ENCODE results near the gene EXOC7. TPM values are rescaled to one million over a fixed set of nuclear protein-coding genes. Genes with fewer than 3 reads are reported as not detected.

EXOC7 gene, protein sequence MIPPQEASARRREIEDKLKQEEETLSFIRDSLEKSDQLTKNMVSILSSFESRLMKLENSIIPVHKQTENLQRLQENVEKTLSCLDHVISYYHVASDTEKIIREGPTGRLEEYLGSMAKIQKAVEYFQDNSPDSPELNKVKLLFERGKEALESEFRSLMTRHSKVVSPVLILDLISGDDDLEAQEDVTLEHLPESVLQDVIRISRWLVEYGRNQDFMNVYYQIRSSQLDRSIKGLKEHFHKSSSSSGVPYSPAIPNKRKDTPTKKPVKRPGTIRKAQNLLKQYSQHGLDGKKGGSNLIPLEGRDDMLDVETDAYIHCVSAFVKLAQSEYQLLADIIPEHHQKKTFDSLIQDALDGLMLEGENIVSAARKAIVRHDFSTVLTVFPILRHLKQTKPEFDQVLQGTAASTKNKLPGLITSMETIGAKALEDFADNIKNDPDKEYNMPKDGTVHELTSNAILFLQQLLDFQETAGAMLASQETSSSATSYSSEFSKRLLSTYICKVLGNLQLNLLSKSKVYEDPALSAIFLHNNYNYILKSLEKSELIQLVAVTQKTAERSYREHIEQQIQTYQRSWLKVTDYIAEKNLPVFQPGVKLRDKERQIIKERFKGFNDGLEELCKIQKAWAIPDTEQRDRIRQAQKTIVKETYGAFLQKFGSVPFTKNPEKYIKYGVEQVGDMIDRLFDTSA
- polyA plus RNA-seq (ENCODE audit: insufficient read length in 10 of 10), result 100 to 1,000 TPM in 1 of 10 donors, 10 to 100 TPM in 9; 63.9 to 103 (median 82.0) TPM
- long read RNA-seq, donor 1, full-length matches to known transcripts, result 23 of 23 reads
- long read RNA-seq, donor 1, partial matches to known transcripts, result 0 of 23 reads
- long read RNA-seq, donor 1, other reads (novel, unspliced or antisense), result 0 of 23 reads
- long read RNA-seq, donor 2, full-length matches to known transcripts, result 27 of 27 reads
- long read RNA-seq, donor 2, partial matches to known transcripts, result 0 of 27 reads
- long read RNA-seq, donor 2, other reads (novel, unspliced or antisense), result 0 of 27 reads
- long read RNA-seq, donor 3, result 0 reads
- long read RNA-seq, donor 4, full-length matches to known transcripts, result 13 of 13 reads
- long read RNA-seq, donor 4, partial matches to known transcripts, result 0 of 13 reads
- long read RNA-seq, donor 4, other reads (novel, unspliced or antisense), result 0 of 13 reads
- long read RNA-seq, donor 5, full-length matches to known transcripts, result 26 of 26 reads
- long read RNA-seq, donor 5, partial matches to known transcripts, result 0 of 26 reads
- long read RNA-seq, donor 5, other reads (novel, unspliced or antisense), result 0 of 26 reads
- long read RNA-seq, donor 6, full-length matches to known transcripts, result 19 of 19 reads
- long read RNA-seq, donor 6, partial matches to known transcripts, result 0 of 19 reads
- long read RNA-seq, donor 6, other reads (novel, unspliced or antisense), result 0 of 19 reads
- long read RNA-seq, donor 7, full-length matches to known transcripts, result 15 of 15 reads
- long read RNA-seq, donor 7, partial matches to known transcripts, result 0 of 15 reads
- long read RNA-seq, donor 7, other reads (novel, unspliced or antisense), result 0 of 15 reads
- long read RNA-seq, donor 8, full-length matches to known transcripts, result 7 of 7 reads
- long read RNA-seq, donor 8, partial matches to known transcripts, result 0 of 7 reads
- long read RNA-seq, donor 8, other reads (novel, unspliced or antisense), result 0 of 7 reads
- long read RNA-seq, donor 9, full-length matches to known transcripts, result 3 of 3 reads
- long read RNA-seq, donor 9, partial matches to known transcripts, result 0 of 3 reads
- long read RNA-seq, donor 9, other reads (novel, unspliced or antisense), result 0 of 3 reads

DNA sequence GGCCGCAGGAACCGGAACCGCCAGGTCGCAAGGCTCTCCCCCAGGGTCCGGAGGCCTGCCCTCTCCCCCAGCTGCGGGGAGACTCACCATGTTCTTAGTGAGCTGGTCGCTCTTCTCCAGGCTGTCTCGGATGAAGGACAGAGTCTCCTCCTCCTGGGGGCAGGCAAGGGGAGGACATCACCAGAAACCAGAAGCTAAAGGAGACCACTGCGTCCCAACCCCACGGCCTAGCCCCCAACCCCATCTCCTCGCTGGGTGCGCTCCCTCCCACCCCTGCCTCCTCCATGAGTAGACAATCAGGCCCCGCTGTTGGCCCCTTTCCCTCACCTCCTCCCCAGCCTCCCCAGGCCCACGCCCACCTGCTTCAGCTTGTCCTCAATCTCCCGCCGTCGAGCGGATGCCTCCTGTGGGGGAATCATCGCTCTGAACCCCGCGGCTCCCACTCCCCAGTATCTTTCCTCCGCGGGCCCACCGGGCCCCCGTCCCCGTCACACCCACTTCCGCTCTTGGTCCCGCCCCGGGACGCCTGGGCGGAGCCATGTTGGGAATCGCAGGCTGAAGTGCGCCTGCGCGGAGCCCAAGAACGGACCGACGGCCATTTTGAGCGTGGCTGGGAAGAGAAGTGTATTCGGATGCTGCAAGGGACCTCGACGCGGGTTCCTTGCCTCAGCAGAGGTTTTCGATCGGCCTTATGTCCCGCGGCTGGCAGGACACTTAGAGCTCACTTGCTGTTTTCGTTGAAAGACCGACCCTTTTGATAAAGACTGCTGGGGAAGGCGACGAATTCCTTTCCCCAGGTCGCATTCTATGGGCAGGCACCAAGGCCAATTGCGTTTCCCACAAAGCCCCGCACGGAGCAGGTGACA lies at the start of gene EXOC7:
Gene EXOC7, minus strand, starts transcription at position 514 of the 866 bp plus-strand sequence. Its CDS starts 95 bp downstream, at position 419.
- peak; percentile 93 to 98 (median 98) for DNase-seq

DNA sequence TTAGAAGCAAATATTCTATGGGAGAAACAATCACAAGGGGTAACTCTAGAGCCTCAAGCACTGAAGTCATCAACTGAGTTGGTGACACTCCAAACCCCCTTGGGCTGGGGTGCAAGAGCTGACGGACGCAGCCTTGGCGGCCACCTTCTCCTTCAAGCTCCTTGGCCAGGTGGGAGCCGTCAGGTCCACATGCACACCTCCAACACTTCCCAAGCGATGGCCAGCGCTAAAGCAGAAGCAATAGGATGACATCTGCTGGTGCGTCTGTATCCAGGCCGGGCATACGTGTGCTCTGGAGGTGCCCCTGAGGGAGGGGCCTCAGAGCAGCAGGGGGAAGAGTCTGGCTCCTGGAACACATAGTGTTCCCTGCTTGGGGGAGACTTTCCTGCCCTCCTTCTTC lies 49.6 kb upstream of the EXOC7 start:
- DNase-seq, result no peak

DNA sequence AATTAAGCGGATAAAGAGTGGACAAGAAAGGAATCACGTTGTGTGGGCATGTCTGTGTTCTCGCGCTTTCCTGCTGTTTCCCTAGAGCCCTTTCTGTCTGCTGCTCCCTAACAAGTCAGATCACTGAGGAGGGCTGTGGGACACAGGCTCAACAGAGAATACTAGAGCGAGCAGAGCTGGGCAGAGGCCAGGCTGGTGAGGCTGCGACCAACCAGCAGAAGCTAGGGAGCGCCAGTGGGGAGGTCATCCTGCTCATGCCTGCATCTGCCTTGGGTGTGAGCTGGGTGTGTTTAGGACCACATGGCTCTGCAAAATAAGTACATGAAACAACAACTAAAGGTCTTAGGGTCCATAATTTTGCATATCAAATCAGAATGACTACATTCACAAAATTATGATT lies 49.0 kb upstream of the EXOC7 start:
- no peak for DNase-seq

DNA sequence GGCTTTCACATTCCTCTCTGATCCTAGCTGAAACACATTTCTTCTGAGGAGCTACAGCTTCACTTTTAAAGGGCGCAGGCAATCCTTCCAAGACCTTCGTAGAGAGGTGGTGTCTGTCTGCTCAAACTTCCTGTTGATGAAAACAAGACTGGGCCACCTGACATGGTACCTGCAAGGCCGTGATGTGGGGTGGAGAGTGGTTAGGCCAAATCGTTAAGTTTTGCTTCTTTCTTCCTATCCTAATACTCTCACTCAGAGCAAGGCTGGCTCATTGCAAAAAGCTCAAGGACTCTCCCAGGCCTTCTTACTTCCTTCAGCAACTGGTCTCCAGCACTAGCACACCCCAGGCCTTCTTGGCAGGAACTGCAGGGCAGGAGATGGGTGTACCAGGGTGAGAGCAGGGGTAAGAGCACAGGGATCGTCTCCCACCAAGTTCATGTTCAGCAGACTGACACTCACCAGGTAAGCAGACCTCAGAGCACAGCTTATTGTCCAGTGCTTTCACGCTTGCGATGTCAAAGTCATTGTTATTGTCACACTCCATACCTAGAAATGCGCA lies 48.4 kb upstream of the EXOC7 start:
- DNase-seq, result no peak

DNA sequence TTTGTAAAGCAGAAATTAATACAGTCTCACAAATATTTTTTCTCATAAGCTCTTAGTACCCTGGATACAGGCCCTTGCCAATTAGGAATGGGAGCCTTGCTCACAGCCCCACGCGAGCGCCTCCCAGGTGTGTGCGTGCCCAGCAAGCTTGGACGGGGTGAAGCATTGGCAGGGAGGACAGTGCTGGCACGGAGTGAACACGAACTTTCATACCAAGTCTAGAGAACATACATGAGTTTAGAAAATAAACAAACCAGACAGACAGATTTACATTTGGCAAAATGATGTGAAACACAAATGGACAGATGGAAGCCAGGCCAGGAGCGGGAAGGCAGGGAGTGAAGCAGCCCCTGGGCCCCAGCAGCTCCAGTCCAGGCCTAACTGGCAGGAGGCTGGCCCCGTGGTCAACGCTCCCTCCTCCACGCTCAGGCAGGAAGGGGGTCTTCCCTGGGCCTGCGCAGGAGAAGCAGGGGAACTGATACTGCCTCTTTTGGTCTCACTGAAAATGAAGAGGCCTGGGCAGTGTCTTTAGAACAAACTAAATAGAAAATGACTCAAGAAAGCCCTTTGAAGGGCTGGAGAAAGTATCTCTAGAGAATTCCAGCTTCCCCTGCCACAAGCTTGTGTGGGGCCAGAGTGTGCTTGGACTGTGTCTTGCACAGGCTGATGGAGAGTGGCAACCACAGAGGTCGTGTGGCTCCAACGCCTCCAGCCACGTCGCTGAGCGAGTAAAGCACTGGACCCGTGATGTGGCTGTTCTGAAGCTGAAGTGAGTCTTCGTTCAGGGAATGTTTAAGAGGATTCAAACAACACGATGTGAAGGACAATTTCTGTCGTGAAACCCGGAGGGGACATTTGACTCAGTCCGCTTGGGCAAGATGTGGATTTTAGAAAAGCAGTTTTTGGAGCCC lies 47.4 kb upstream of the EXOC7 start:
- DNase-seq, result no peak

DNA sequence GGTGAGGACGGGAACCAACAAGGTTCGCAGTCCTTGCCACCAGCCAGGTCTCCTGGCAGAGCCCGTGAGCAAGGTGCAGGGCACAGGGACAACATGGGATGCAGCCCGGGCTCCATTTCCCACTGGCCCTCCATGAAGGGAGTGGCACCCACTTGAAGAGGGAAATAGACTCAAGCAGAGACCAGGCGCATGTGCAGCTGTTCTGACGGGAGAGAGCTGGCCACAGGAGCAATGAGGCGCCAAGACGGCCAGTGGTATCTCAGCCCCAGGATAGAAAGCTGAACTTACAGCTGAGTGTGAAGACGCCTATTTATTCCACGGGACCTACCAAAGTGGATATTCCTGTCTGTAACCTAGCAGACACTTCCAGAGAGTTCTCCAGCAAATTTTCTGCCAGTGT lies 45.6 kb upstream of the EXOC7 start:
- no peak for DNase-seq

DNA sequence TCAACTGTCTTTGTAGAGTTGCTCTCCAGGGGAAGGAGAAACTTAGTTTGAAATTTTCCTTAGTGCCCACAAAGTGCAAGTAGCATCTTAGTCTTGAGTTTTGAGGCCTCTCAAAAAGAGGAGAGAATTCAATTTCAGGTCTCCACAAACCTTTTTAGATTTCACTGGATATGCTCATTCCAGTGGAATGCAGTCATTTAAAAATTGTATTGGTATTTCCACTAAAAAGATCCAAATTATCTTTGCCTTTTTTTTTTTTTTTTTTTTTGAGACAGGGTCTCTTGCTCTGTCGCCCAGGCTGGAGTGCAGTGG lies 44.4 kb upstream of the EXOC7 start:
- DNase-seq, result no peak

DNA sequence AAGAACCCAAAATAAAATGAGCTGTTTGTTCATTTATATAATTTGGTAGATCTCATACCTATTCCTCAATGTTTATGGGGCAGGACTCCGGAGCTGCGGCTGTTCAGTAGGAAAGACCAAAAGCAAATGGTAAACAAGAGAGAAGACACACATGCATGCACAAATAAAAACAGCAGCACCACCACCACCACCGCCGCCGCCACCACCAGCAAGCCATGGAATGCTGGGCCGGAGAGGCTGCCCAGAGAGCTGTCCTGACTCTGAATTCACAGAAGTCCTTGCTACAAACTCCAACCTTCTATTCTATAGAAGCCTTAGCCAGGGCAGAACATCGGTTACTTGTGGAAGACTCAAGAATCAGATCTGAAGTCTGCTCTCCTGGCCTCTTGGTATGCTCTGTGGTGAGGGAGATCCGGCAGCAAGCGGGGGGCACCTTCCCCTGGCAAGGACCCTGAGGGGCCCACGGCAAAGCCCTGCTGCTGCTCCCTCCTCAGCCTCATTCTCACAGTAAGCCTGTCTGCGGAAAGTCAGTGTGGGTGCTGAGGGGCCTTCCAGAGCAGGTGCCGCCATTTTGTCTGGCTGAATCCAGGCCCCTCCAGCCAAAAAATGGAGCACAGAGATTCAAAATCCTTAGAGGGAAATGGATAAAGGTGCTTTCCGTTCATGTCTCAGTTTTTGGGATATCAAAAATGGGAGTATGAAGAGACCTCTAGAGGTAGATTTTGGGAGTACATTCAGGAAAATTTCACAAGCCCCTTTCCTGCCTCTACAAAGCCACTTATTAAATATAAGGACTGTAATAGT lies 43.8 kb upstream of the EXOC7 start:
- DNase-seq, result peak in 1 of 3 donors; percentile 57

DNA sequence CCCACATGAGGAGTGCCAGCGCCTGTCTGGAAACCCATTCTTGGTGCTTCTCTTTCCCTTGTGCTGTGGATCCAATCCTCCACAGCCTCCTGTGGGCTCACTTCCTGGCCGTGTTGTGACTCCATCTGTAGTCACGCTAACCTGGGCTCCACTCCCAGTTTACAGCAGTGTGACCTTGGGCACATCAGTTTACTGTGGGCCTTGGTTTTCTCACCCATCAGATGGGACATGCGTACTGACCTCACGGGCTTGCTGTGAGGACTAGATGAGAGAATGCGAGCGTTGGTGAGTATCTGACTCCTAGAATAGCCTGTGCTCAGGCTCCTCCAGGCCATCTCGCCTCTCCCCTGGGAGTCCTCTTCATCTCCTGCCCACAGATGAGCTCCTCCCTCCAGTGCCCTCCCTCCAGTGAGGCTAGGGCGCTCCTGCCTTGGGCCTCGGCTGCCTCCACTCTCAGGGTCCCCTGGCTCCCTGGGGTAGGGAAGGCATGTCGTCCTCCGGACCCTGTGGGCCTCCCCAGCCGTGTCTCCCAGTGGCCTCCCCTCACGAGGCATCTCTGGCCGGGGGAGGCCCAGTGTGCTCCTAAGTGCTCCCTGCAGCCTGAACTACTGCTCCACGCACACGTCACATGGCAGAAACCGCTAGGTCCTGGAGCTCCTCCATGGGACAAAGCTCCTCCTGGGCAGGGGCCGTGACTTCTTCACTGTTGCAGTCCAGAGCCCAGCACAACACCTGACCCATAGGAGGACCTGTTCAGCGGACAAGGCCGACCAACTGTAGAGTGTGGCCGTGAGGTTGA lies 42.7 kb upstream of the EXOC7 start:
- DNase-seq, result no peak

DNA sequence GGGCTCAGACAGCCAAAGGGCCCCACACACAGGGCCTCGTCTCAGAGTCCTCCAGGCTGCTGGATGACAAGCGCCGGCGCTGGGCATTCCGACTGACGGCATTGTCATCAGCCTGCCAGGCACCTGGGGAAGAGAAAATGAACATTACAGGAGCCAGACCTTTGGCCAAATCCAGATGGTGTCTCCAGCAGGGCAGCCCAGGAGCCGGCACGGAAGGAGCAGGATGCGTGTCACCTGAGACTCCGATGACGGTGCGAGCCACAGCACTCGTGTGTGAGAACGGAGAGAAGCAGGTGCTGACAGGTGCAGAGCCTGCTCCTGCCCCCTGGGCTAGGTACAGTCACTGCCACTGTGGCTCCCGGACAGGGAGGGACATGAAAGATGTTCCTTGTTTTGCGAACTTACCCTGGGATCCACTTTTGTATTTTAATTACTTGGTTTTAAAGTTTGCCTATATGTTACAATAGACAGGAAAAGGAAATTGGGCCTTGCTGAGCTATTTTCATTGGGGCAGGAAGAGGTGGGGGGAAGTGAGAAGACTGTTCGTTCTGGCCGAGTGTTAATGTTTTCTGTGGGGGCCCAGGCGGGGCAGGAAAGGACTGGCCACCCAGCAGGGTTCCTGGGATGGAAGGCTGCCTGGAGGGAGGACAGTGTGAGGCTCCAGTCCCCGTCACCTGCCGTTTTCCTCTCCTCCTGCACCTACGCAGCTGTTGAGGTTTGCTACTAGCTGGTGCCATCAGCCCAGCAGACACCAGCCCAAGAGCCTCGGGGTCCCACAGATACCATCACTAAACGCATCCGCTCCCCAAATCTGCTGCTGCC lies 41.9 kb upstream of the EXOC7 start:
- DNase-seq, result no peak

DNA sequence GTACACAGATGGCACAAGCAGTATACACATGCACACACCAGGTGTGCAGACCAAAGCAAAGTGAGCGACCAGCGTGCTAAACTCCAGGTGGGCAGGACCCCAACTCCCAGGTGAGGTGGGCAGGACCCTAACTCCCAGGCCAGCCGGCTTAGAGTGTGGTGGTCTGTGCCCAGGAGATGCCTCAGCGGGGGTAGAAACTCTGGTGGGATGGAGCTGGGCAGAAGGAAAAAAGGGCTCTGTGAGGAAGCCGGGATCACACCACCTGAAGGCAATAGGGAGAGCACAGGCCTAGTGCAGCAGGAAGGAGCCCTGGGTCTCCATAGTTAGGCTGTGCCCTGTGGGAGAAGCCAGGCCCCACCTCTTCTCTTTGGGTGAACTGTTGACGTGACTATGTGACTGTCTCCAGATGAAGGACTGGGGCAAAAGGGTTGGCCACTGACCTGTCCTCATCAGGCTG lies 39.0 kb upstream of the EXOC7 start:
- no peak for DNase-seq

DNA sequence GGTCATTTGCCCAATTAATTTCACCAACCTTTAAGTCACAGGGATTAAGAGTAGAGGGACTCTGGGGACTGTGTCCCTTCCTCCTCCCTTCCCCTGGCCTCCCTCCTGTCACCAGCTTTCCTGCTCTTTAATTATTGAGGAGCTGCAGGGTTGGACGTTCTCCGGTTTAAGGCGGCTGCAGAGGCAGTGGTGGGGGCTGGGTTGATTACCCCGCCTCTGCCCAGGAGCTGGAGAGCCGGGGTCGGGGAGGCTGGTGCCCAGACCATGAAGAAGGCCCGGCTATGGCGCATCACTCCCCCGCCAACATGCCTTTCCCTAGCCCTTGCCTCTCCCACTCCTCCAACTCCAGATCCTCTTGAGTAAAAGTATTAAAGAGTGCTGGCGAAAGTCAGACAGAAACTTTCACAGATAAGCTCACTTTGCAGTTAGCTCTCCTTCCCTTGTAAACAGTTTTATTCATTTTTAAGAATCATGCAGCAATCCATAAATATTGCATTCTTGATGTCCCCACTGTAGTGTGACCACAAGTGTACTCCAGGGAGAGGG lies 38.5 kb upstream of the EXOC7 start:
- no peak for DNase-seq

DNA sequence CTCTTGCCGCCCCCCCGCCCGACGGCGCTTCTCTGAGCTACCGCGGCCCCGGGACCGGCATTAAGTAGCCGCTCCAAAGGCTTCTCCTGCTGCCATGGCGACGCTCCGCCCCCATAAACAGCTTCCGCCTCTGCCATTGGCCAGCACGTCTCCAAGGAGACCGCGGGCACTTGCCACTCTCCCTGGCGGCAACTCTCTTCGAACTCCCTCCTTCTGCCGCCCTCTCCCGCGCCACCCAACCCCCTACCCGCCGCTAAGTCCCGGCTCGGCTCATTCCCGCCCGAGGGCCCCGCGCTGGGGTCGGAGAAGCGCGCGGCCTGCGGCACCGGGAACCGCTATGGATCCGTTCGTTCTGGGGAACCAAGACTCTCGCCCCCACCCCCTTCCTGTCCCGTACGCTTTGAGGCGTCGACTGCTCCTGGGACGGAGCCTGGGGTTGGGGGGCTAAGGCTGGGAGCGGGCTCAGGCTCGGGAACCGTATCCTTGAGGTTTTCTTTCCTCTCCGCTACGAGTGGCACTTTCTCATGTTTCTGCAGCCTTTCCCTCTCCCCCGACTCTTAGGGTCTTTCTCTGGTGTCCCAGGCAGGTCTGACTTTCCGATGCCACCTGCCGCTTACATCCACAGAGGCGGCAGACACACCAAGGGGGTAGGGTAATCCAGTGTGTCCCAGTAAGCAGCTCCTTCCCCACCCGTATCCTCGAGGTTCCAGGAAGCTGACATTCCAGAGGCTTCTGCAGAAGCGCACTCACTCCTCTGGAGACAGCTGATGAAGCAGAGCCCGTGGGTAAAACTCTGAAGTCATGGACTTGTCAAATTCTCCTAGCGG lies 37.8 kb upstream of the EXOC7 start, which contains the start of gene FOXJ1:
Gene FOXJ1, minus strand, starts transcription at position 34 of the 827 bp plus-strand sequence. CDS start 850 bp downstream, outside the sequence.
- peak; percentile 76 to 92 (median 87) for DNase-seq

DNA sequence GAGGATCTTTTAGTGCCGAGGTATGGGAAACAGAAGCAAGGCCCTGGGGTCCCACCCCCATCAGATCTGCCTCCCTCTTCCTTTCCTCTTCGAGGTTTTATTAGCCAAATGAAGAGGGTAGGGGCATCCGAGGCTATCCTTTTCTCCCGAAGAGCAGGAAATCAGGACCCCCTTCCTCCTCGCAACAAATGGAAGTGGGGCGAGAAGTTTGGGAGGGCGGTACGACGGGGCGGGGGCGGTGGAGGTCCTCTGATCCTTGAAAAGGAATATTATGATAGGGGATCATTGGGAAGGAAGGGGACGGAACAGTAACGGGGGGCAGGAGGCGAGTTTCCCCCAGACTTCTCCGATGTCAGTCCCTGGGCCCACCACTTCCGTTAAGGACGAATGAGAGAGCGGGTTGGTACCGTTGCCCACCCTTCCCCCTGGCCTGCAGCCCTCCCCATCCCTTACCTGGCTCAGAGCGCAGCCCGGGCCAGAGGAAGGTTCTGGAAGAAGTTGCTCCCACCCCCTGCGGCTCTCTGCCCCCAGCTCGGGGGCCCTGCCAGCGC lies 37.1 kb upstream of the EXOC7 start:
- no peak for DNase-seq
